ENCODE results near the gene HOXC6.
"Not testable (repeated sequence)": the region's sequence is repeated elsewhere in the genome, so short reads cannot be mapped to it uniquely, and the experiment has no call there.

HOXC6 gene

DNA sequence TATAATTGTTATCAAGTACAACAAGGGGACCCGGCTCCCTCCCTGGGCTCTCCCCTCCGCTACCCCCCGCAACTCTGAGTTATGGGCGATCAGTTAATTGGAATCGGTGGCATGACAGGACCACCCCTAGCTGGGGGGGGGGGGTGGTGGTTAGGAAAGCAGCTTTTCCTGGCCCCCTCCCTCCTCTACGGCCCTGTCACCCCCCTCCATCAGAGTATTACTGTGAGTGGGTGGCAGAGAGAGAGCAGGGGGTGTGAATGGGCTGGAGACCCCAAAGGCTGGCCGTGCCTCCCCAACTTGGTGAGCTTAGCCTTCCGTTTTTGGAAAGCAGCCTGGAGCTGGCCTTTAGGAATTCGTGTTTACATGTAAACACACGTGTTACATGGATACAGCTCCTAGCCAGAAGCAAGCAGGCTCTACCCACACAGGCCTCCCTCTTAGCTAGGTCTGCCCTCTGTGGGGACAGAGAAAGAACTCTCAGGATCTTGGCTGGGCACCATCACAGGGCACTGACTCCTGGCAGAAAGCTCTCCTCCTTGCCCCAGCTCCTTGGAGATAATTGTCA lies 24.3 kb downstream of the HOXC6 start:
- no peak for DNase-seq (ENCODE audit: low read depth in 1 of 2, low spot score in 1 of 2)

DNA sequence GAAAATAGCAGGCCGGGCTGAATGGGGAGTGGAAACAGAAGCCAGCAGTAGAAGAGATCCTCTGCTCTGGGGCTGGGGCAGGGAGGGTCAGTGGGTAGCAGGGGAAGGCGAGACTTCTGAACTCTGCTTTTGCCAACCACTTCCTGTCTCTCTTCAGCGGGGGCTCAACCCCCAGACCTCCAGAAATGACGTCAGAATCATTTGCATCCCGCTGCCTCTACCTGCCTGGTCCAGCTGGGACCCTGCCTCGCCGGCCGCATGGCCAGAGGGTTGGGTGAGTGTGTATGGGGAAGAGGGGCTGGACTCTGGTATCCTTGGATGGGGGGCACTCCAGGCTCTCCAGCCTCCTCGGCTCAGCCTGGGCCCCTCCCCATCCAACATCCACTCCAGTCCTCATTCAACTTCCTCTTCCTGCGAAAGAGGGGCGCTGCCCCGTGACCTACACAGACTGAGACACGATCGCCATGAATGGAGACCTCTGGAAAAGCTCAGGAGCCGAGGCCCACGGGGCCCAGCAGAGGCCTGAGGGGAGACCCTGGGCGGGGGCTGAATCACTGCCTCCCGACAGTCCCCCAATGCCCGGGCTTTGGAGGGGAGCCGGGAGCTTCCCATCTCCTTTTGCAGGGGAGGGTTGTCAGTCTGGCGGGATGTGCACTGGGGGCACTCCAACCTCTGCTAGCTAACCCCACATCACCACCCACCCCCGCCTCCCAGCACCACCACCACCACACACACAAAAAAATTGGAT lies 24.9 kb downstream of the HOXC6 start:
- no peak for DNase-seq (ENCODE audit: low read depth in 1 of 2, low spot score in 1 of 2)

DNA sequence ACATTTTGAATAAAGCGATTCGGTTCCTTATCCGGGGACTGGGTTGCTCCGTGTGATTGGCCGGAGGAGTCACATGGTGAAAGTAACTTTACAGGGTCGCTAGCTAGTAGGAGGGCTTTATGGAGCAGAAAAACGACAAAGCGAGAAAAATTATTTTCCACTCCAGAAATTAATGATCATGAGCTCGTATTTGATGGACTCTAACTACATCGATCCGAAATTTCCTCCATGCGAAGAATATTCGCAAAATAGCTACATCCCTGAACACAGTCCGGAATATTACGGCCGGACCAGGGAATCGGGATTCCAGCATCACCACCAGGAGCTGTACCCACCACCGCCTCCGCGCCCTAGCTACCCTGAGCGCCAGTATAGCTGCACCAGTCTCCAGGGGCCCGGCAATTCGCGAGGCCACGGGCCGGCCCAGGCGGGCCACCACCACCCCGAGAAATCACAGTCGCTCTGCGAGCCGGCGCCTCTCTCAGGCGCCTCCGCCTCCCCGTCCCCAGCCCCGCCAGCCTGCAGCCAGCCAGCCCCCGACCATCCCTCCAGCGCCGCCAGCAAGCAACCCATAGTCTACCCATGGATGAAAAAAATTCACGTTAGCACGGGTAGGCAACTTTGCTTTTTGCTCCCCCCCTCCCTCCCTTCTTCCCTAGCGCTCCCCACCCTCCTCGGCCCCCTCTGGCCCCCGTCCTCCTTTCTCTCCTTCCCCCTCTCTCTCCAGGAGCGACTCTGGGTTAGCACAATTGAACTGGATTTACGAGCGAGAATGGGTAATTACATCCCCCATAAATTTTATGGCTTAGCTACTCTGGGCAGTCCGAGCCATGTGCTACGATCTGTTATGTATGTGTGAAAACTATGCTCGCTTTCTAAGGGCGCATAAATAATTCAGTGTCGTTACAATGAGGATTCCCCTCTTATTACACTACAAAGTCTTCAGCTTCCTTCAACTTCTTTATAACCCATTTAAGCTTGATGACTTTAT lies 25.8 kb downstream of the HOXC6 start, which contains the start of gene HOXC4:
TSS of gene HOXC4 (plus strand) at position 85 of the 991 bp plus-strand sequence. CDS start at position 173, 88 bp downstream.
- no peak for DNase-seq (ENCODE audit: low read depth in 1 of 2, low spot score in 1 of 2)

DNA sequence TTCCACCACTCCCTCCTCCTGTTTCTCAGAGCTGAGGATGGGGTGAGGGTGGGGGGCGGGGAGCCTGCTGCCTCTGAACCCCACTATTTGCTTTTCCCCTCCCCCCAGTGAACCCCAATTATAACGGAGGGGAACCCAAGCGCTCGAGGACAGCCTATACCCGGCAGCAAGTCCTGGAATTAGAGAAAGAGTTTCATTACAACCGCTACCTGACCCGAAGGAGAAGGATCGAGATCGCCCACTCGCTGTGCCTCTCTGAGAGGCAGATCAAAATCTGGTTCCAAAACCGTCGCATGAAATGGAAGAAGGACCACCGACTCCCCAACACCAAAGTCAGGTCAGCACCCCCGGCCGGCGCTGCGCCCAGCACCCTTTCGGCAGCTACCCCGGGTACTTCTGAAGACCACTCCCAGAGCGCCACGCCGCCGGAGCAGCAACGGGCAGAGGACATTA lies 26.5 kb downstream of the HOXC6 start:
- DNase-seq (ENCODE audit: low read depth in 1 of 2, low spot score in 1 of 2), result no peak

DNA sequence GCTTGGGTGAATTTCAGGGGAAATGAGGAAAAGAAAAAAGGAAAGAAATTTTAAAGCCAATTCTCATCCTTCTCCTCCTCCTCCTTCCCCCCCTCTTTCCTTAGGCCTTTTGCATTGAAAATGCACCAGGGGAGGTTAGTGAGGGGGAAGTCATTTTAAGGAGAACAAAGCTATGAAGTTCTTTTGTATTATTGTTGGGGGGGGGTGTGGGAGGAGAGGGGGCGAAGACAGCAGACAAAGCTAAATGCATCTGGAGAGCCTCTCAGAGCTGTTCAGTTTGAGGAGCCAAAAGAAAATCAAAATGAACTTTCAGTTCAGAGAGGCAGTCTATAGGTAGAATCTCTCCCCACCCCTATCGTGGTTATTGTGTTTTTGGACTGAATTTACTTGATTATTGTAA lies 27.3 kb downstream of the HOXC6 start:
- DNase-seq (ENCODE audit: low read depth in 1 of 2, low spot score in 1 of 2), result no peak

DNA sequence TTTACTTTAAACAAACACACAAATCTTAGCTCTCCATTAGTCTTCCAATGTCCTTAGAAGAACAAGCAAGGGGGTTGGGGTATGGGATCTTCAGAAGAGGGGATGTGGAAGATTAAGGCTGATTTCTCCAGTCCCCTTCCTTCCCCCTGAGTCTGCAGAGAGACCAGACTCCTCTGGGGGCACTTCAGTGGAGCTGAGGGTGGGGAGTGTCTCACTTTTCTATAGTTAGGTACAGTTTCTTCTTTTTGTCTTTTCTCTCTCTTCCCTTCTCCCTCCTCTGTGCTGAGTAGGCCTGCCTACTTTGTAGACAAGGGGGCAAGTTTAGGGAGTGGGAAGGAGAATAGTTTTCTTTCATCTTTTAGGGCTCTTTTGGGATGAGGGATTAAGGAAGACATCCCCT lies 27.9 kb downstream of the HOXC6 start:
- DNase-seq (ENCODE audit: low read depth in 1 of 2, low spot score in 1 of 2), result no peak

DNA sequence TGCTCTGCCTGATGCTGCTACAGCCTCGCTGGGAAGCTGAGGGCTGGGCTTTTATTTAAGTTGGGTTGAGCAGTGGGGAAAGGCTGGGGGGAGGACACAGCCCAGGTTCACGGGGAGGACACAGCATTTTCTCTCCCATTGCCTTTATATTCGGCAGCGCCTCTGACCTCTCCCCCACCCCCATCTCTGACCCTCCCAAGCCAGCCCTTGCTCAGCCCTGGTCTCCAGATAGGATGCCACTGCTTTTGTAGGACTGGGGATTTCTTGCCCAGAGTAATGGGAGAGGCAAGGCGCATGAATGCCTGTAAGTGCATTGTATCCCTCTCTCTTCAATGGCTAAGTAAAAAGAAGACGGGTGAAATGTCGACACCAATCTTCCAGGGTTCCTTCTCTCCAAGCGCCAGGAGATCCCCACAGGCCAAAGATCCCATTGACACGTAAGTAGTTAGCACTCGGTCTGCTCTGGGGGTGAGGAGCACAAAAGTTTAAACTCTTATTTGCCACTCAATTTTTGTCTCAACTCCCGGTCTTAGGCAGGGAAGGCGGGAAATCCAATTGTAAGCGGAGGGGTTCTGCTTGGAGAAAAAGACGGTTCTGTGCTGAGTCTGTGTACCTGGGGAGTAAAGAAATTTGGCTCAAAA lies 30.0 kb downstream of the HOXC6 start:
- DNase-seq (ENCODE audit: low read depth in 1 of 2, low spot score in 1 of 2), result no peak

DNA sequence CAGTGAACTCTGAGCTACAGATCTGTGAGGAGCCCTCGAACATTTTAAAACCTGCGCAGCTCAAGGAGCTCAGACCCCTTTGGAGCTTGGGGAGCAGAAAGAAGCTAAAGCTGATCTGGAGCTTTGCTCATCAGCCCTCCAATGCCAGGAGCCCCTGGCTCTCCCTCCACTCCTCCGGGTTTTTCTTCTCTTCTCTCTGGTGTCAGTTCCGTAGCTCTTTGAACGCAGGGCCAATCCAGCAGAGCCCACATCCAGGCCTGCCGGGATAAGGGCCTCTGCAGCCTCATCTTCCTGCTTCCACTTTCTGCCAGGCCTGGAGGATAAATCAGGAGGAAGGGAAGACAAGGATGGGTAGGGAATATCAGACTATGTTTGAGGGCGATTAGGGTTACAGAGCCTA lies 31.4 kb downstream of the HOXC6 start:
- no peak for DNase-seq (ENCODE audit: low read depth in 1 of 2, low spot score in 1 of 2)

DNA sequence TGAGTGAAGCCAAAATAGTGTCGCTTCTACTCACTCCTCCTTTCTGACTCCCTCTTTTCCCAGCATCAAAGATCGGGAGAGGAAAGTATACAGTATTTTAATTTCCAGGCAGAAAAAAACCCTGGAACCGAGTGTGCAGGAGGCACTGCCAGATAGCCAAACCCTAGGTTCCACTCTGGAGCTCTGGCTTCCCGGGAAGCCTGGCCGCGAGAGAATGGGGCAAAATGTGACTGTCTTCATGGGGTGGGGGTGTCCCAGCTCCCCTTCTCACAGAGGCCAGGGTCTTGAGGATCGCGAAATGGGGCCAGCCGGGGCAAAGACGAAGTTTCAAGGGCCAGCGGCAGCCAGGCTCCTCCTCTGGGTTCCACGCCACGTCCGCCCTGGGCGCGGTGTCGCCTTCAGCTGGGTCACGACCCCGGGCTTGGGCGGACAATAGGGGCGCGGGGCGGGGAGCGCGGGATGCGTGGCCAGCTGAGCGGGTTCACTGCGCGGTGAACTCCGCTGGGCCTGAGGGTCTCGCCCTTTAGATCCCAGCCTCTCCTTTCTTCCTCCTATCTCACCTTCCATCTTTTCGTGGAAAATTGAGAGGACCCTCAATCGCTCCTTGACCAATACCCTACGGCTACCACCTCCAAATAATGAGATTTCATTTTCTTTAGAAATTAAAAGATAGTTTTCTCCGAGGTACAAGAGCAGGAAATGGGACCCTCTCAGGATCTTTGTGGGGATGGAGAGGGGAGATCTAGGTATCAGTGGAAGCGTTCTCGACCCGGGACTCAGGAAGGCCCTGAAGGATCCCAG lies 32.1 kb downstream of the HOXC6 start:
- no peak for DNase-seq (ENCODE audit: low read depth in 1 of 2, low spot score in 1 of 2)

DNA sequence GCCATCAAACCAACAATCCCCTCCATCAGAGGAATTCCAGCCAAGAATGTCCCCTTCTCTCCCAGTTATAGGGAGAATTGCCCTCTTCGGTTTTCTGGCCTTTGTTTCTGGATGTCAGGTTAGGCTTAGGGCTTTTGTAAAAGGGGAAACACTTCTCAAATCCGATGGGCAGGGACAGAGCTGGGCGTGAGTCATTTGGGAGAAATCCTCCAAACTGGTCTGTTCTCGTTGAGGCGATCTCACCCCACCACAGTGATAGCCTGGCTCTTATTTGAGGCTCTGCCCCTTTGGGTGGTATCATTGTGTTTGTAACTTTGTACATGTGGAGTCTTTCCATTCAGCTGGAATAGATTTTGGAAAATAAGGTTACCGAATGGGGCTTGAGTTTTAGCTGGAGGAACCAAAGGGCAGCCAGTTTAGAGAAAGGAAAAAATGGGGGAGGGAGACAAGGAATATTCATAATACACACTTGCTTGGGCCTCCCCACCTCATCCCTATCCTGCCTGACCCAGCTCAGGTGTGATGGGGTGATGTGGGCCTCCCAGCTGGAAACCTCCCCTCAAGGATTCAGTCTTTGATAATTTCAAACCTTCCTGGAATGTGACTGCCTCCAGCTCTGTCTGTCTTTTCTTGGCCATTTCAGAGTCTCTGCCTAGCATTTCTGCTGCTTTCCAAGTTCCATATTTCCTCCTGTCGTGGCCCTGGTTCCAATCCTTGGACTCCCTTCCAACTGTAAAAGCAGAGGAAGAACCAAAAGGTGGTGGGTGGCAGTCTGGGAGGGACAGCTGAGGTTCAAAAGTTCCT lies 32.9 kb downstream of the HOXC6 start:
- no peak for DNase-seq (ENCODE audit: low read depth in 1 of 2, low spot score in 1 of 2)

DNA sequence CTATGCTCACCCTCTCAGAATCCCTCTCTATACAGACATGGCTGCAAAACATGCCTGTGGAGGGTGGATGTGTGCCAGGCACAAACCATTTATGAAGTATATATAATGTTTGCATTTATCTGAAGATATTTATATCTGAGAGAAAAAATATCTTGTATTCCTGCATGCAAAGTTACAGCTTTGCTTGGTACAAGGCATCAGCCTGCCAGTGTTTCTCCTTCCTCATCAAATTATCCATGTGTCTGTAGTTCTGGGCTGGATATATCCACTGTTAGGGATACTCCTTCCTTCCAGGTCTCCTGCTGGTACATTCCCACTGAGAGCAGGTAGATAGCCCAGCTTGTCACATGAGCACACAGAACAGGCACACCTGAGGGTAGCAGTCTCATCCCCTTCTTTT lies 37.4 kb downstream of the HOXC6 start:
- DNase-seq (ENCODE audit: low read depth in 1 of 2, low spot score in 1 of 2), result no peak

DNA sequence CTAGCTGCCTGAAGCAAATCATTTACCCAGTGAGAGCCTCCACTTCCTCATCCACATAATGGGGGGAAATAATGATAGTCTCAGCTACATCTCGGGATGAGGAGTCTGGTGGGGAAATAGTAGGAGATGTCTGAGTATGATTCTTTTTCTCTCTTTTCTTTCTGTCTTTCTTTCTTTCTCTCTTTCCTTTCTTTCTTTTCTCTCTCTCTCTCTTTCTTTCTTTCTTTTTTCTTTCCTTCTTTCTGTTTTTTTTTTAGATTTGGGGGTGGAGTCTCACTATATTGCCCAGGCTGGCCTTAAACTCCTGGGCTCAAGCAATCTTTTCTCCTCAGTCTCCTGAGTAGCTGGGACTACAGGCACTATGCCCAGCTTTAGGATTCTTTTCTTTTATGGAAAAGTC lies 38.2 kb downstream of the HOXC6 start:
- no peak for DNase-seq (ENCODE audit: low read depth in 1 of 2, low spot score in 1 of 2)

DNA sequence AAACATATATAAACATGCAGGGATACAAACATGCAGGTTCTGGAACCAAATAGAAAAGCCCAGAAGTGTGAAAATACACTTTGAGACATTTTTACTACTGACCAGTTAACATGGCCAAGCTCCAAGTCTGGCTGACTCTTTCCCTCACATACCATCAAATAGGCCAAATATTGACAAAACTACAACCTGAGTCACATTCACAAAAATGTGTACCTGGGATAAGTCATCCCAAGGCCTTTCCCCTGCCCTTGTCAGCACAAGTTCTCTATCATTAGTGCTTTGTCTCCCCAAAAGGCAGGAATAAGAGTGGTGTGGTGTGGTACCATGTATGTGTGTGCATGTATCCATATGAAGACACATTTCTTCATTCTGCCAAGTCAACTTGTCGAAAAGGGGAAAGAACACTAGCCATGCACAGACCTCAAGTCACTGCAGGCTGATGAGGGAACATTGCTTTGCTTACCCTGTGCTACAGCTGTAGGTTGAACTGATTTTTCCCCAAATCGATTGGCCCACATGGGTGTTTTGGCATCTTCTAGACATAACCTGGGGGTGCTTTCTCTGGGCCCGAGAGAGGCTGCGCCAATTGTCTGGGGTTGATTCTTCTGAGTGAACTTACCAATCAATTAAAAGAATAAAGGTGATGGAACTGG lies 40.3 kb downstream of the HOXC6 start:
- DNase-seq (ENCODE audit: low read depth in 1 of 2, low spot score in 1 of 2), result no peak

DNA sequence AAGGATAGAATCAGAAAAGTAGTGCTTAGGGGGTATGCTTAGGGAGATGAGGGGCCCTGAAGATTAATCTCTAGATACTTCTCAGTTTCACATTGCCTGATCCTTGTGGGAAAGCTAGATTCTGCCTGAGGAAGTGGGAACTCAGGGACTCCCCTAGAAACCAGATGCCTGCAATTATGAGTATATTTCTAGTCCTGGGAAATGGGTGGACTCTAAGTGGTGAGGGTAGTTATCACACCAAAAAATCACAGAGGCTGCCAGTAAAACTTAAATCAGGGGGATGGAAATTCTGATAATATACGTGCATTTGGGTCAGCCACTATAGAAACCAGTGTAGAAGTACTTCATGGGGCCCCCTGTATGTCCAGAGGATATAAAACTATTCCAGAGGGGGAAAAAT lies 43.7 kb downstream of the HOXC6 start:
- no peak for DNase-seq (ENCODE audit: low read depth in 1 of 2, low spot score in 1 of 2)

DNA sequence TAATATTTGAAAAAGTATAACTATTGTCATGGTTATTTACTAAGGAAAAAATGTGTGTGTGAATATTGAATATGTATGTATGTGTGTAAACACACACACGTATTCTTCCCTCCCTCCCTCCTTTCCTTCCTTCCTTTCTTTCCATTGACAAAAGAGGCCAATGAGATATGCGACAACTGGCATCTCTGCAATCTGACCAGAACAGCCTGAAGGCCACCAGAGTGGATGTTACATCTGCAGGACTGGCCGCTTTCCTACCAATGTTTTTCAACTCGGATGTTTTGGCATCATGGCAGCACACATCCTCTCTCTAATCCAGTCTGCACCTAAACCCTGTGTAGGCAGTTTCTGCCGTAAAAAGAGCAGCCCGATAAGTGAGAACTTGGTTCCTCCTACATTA lies 46.1 kb downstream of the HOXC6 start:
- no peak for DNase-seq (ENCODE audit: low read depth in 1 of 2, low spot score in 1 of 2)

DNA sequence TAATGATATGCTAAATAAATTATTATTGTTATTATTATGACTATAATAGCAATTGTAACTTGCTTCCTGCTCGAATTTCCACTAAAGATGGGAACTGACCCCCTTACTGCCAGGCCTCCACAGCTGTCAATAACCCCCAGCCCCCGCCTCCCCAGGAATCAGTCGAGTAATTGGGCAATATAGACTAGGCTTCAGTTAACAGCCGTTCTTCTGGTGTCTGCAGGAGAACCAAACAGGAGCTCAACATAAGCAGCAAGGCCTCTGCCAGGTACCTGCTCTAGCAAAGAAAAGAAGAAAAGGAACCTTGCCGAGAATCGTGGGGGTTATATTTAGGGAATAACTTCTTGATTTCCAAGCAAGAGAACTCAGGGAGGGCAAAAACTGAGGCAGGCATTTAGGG lies 47.2 kb downstream of the HOXC6 start:
- no peak for DNase-seq (ENCODE audit: low read depth in 1 of 2, low spot score in 1 of 2)

DNA sequence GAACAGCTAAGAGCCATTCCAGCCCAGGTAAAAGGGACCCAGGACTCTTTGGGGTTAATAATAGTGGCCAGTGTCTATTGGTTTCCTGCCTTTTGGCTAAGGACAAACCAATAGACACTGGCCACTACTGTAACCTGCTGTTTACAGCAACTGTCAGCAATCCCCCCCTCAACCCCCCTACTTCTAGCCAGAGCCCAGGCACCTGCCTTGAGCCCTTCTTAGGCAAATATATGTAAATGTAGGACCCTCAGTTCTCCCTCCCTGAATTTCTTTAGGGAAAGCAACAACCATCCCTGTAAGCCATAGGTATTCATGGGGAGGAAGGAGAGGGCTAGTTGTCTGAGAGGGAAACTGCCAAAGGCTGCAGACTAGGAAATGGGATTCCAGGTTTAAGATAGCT lies 47.7 kb downstream of the HOXC6 start:
- no peak for DNase-seq (ENCODE audit: low read depth in 1 of 2, low spot score in 1 of 2)

DNA sequence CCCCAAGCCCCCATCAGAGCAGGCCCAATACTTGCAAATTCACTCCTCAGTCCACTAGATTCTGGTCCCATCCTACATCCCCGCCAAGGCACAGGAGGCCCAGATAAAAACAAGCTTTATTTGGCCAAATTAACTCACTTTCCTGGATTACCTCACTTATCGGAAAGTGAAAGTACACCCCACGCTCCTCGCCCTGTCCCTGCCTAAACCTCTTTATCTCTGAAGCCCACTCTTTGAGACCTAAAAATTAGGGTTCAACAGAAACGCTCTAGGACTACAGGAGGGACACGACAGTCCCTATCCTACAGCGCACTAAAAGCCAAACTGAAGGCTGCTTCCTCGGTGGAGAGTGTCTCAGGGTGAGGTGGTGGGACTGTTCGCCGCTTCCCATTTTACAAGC lies 49.6 kb downstream of the HOXC6 start:
- not testable (repeated sequence) for DNase-seq (ENCODE audit: low read depth in 1 of 2, low spot score in 1 of 2)

DNA sequence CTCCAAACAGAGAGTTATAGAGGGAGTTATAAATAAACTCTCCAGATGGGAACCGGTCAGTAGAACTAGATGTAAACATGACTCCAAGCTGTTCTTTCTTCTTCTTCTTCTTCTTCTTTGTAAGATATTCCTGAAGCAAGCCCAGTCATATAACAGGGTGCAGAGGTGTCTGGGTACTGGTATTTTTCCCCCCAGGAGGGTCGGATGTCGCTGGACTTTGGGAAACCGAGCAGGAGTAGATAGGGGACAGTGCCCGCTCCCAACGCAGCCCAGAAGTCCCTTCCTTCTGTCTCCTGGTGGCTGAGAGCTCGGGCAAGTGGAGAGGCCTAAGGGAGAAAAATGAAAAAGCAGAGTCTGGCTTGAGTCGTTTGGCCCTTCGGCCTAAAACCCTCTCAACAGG lies 50.9 kb downstream of the HOXC6 start:
- DNase-seq (ENCODE audit: low read depth in 1 of 2, low spot score in 1 of 2), result not testable (repeated sequence)

Data from activated CD4-positive, alpha-beta T cell treated with anti-CD3 and anti-CD28 coated beads, Interleukin-2, amount 50 U/mL, for 24 hours (primary cell).